Activated CD8-positive, alpha-beta memory T cell treated with anti-CD3 and anti-CD28 coated beads for 48 hours (primary cell): ENCODE data around the gene AKNA.
"Not testable (repeated sequence)": the region's sequence is repeated elsewhere in the genome, so short reads cannot be mapped to it uniquely, and the experiment has no call there.

Experiments used
- DNase-seq, 3 experiments: peaks; one replicate each; pipeline ENCODE4 v3.0.0-alpha.2; 2020; ENCODE audit warnings: low read depth in 2 of 3, low spot score in 2 of 3

AKNA gene

GRCh38 chr9:114341991-114342390, 45.8 kb downstream of the AKNA start:
- DNase-seq = no peak

GRCh38 chr9:114341152-114341830, 46.5 kb downstream of the AKNA start:
- no peak for DNase-seq

- DNase-seq = peak in 1 of 3 experiments; percentile 55
Measured at GRCh38 chr9:114339130-114339908, 48.5 kb downstream of the AKNA start.

GRCh38 chr9:114338187-114338586, 49.6 kb downstream of the AKNA start:
- DNase-seq = no peak

GRCh38 chr9:114336699-114337395, 50.9 kb downstream of the AKNA start:
- no peak for DNase-seq

- DNase-seq = no peak
Measured at GRCh38 chr9:114336157-114336556, 51.6 kb downstream of the AKNA start.

GRCh38 chr9:114335745-114336144, 52.0 kb downstream of the AKNA start:
- no peak for DNase-seq

- DNase-seq = no peak
Measured at GRCh38 chr9:114334490-114334889, 53.3 kb downstream of the AKNA start.

- DNase-seq = not testable (repeated sequence)
Measured at GRCh38 chr9:114333718-114334117, 54.1 kb downstream of the AKNA start.

- DNase-seq = not testable (repeated sequence)
Measured at GRCh38 chr9:114332474-114333040, 55.2 kb downstream of the AKNA start.

GRCh38 chr9:114331229-114332195, 56.3 kb downstream of the AKNA start:
- DNase-seq = not testable (repeated sequence)

GRCh38 chr9:114330636-114331035, 57.1 kb downstream of the AKNA start:
- no peak for DNase-seq

GRCh38 chr9:114329625-114330022, 58.2 kb downstream of the AKNA start, which contains the start of gene ORM2:
Gene ORM2, plus strand, starts transcription at chr9:114329869. Its CDS starts 36 bp downstream, at chr9:114329905.
- not testable (repeated sequence) for DNase-seq

- DNase-seq = not testable (repeated sequence)
Measured at GRCh38 chr9:114328937-114329624, 58.7 kb downstream of the AKNA start.

- not testable (repeated sequence) for DNase-seq
Measured at GRCh38 chr9:114328357-114328820, 59.4 kb downstream of the AKNA start.

GRCh38 chr9:114327749-114328148, 60.0 kb downstream of the AKNA start:
- no peak for DNase-seq

GRCh38 chr9:114325684-114326254, 62.0 kb downstream of the AKNA start:
- DNase-seq = not testable (repeated sequence)

GRCh38 chr9:114324965-114325364, 62.8 kb downstream of the AKNA start:
- not testable (repeated sequence) for DNase-seq

GRCh38 chr9:114324492-114324891, 63.3 kb downstream of the AKNA start:
- no peak for DNase-seq
